Tibial nerve (tissue), 4 donors: ENCODE results near the gene NUMB. TPM values are rescaled to one million over a fixed set of nuclear protein-coding genes. Genes with fewer than 3 reads are reported as not detected.

Experiments used
- DNase-seq, 2 donors: peaks; one replicate each; pipeline ENCODE4 v3.0.0-alpha.2; 2019; ENCODE audit warnings: low spot score in 2 of 2
- H3K27ac ChIP-seq, 4 donors: fragments of 200-600 bp; sonication (generic) in 3 of 4; one replicate each; pipeline ENCODE4 v1.5.1; 2017 to 2019; ENCODE audit warnings: mild to moderate bottlenecking in 1 of 4
- H3K27me3 ChIP-seq, 2 donors: fragments of 200-600 bp; sonication (generic) in 1 of 2; one replicate each; pipeline versions ENCODE4 v1.5.1 to v1.6.0; 2017 to 2019
- H3K36me3 ChIP-seq, 3 donors: fragments of 200-600 bp; sonication (generic); one replicate each; pipeline ENCODE4 v1.5.1; 2018 to 2019
- H3K4me1 ChIP-seq, 4 donors: fragments of 200-600 bp; sonication (generic) in 3 of 4; one replicate each; pipeline ENCODE4 v1.5.1; 2017 to 2019
- H3K4me3 ChIP-seq, 4 donors: fragments of 200-600 bp; sonication (generic) in 3 of 4; one replicate each; pipeline ENCODE4 v1.5.1; 2017 to 2019; ENCODE audit warnings: mild to moderate bottlenecking in 1 of 4, moderate library complexity in 1 of 4
- H3K9me3 ChIP-seq, 4 donors: fragments of 200-600 bp; sonication (generic) in 3 of 4; one replicate each; pipeline ENCODE4 v1.5.1; 2017 to 2019
- CTCF ChIP-seq, 5 experiments: fragments of 200-600 bp in 3 of 5; fragments of 450-650 bp in 2 of 5; sonication (generic) in 3 of 5; IDR thresholded peaks; one replicate each; pipeline ENCODE4 v1.5.1; 2016 to 2019; ENCODE audit warnings: antibody characterized with exemption in 5 of 5, mild to moderate bottlenecking in 3 of 5, moderate library complexity in 2 of 5
- EP300 ChIP-seq, 2 donors: sonication (generic); formaldehyde crosslinking; IDR thresholded peaks; one replicate each; pipeline ENCODE4 v1.6.1; 2017; ENCODE audit warnings: antibody characterized with exemption in 2 of 2, mild to moderate bottlenecking in 1 of 2
- POLR2A ChIP-seq, 2 donors: fragments of 450-650 bp; IDR thresholded peaks; one replicate each; pipeline ENCODE4 v1.6.1; 2017; ENCODE audit warnings: antibody characterized with exemption in 2 of 2, mild to moderate bottlenecking in 2 of 2, moderate library complexity in 2 of 2
- WGBS, 2 donors: methylation state at CpG; one replicate each; pipeline ENCODE4 v1.1.5; 2018; 5-methylcytosine and 5-hydroxymethylcytosine counted together
- total RNA-seq, 4 donors: library from RNA; depleted of rRNA; stranded (reverse); fragments of >200 nt; gene quantifications; one replicate each; pipeline ENCODE4 v1.1.0, GENCODE V29; 2016

Gene NUMB
- total RNA-seq, 4 donors from 2014 or later = 50.7 to 81.9 (median 60.2) TPM

GRCh38 chr14:73339846-73340595 is 118.3 kb downstream of the NUMB start:
- TF ChIP-seq POLR2A (IDR thresholded peaks at IDR 0.05) (no peak), CTCF (IDR thresholded peaks at IDR 0.05) (no peak), EP300 (IDR thresholded peaks at IDR 0.05) (no peak)
- Histone ChIP-seq H3K4me1 (peaks cover 0 to 31% (median 0%) of the 10 kb centered on the region in 4 donors), H3K27ac (no peak overlapping the region), H3K4me3 (no peak overlapping the region), H3K36me3 (no peaks in the 10 kb centered on the region), H3K27me3 (no peaks in the 10 kb centered on the region), H3K9me3 (no peaks in the 10 kb centered on the region)
- no peak for DNase-seq
- WGBS, 2 donors = 91 to 92% methylated on average over 6 of the region's 6 CpGs

- Histone ChIP-seq H3K36me3 (no peaks in the 10 kb centered on the region), H3K4me1 (peaks cover 0 to 31% (median 0%) of the 10 kb centered on the region in 4 donors), H3K27me3 (no peaks in the 10 kb centered on the region), H3K27ac (no peak overlapping the region), H3K4me3 (no peak overlapping the region), H3K9me3 (no peaks in the 10 kb centered on the region)
- TF ChIP-seq EP300 (IDR thresholded peaks at IDR 0.05) (no peak), CTCF (IDR thresholded peaks at IDR 0.05) (no peak), POLR2A (IDR thresholded peaks at IDR 0.05) (no peak)
- DNase-seq = no peak
Measured at GRCh38 chr14:73339206-73339605, 119.1 kb downstream of the NUMB start.

GRCh38 chr14:73338551-73338950 is 119.8 kb downstream of the NUMB start:
- Histone ChIP-seq H3K9me3 (no peaks in the 10 kb centered on the region), H3K27ac (no peak overlapping the region), H3K36me3 (no peaks in the 10 kb centered on the region), H3K4me3 (no peak overlapping the region), H3K27me3 (no peaks in the 10 kb centered on the region), H3K4me1 (peaks cover 0 to 30% (median 0%) of the 10 kb centered on the region in 4 donors)
- DNase-seq = no peak
- WGBS, 2 donors = 50 to 53% methylated on average over 1 of the region's 1 CpG
- no peak for TF ChIP-seq CTCF (IDR thresholded peaks at IDR 0.05)
- TF ChIP-seq POLR2A (IDR thresholded peaks at IDR 0.05) = no peak
- TF ChIP-seq EP300 (IDR thresholded peaks at IDR 0.05) = no peak

GRCh38 chr14:73333031-73333430 is 125.3 kb downstream of the NUMB start:
- no peak overlapping the region for H3K4me3 ChIP-seq
- H3K9me3 ChIP-seq = no peaks in the 10 kb centered on the region
- no peaks in the 10 kb centered on the region for H3K36me3 ChIP-seq
- no peak overlapping the region for H3K27ac ChIP-seq
- TF ChIP-seq POLR2A (IDR thresholded peaks at IDR 0.05) (no peak), CTCF (IDR thresholded peaks at IDR 0.05) (no peak), EP300 (IDR thresholded peaks at IDR 0.05) (no peak)
- H3K27me3 ChIP-seq = no peaks in the 10 kb centered on the region
- peaks cover 0 to 21% (median 0%) of the 10 kb centered on the region in 4 donors for H3K4me1 ChIP-seq
- WGBS, 2 donors = 95 to 98% methylated on average over 2 of the region's 2 CpGs
- no peak for DNase-seq

GRCh38 chr14:73325630-73326299 is 132.6 kb downstream of the NUMB start:
- Histone ChIP-seq H3K27me3 (no peaks in the 10 kb centered on the region), H3K4me1 (no peaks in the 10 kb centered on the region), H3K36me3 (peaks cover 0 to 6% (median 0%) of the 10 kb centered on the region in 3 donors), H3K9me3 (no peaks in the 10 kb centered on the region), H3K4me3 (no peak overlapping the region), H3K27ac (no peak overlapping the region)
- no peak for DNase-seq
- no peak for TF ChIP-seq POLR2A (IDR thresholded peaks at IDR 0.05)
- TF ChIP-seq EP300 (IDR thresholded peaks at IDR 0.05) = no peak
- no peak for TF ChIP-seq CTCF (IDR thresholded peaks at IDR 0.05)
- 86 to 92% methylated on average over 1 of the region's 1 CpG for WGBS, 2 donors
